GM04503 (cell line): ENCODE measurements around the gene SLF1.

Experiments used
- DNase-seq: peaks from one replicate; pipeline ENCODE4 v3.0.0-alpha.2; 2012; ENCODE audit warnings: low read depth

Gene SLF1

DNA sequence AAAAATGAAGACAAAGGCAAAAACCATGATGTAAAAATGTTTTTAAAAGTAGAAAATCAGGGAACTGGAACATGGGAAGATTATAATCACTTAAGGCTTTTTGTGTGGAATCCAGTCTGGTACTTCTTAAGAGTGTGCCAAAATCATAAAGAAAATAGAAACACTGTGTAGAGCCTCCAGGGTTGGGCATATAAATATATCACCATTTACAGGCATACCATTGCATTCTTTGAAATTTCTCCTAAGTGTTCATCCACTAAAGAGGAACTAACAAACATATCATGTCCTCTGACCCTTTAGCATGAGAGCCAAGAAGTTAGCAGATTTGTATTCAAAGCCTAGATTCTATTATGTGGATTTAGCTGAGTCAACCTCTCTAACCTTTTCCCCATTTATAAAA, 93.3 kb downstream of the SLF1 start:
- DNase-seq, result peak; percentile 14

DNA sequence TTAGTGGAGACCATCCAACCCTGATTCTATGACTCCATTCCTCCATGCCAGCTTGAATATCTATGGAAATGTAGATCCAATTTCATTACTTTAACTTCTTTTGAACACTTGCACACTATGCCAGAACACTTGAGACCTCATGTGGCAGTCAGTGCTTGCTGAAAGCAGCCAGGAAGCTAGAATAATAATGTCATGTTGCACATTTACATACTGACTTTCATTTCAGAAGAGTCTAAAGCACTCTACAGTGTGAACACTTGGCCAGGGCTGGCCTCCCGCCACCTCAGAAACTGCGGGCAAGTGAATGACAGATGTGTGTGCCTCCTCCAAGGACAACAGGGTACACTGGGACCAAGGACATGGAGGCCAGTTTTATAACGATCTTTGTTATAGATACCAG, 97.3 kb downstream of the SLF1 start:
- no peak for DNase-seq

GRCh38 chr5:94725142-94725541, 106.7 kb downstream of the SLF1 start:
- DNase-seq, result no peak

DNA sequence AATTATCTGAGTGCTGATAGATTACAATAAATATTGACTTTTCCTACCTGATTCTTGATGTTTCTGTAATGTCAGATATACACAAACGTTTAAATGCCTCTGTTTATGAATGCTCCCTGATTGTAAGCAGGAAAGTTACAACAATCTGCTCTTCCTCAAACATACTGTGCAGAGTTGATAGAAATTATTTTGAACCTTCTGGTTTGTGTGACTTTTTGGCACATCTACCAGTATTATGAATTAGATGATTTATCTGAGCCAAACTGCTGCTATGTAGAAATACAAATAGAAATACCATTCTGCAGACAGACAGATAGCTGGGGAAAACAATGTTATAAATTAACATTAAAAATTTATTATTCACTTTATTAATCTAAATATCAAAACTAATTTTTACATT, 113.0 kb downstream of the SLF1 start:
- DNase-seq, result no peak

DNA sequence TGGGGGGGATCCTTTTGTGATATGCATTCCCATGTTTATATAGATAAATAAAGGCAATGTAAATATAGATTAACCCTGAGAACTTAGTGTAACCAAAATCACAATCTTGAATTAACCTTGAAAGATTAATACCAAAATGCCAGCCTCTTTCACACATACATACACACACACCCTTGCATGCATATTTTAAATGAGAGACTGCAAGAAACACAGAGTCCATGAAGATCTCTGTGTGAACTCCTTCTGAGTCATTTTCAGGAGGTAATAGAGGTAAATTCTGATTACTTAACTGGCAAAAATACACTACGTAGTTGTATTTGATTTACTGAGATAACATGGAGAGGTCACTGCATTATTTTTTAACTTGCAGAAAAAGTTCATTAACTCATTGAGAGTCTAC, 118.0 kb downstream of the SLF1 start:
- DNase-seq, result no peak

GRCh38 chr5:94740286-94740685, 121.8 kb downstream of the SLF1 start:
- DNase-seq, result no peak

- no peak for DNase-seq
Observed at GRCh38 chr5:94742852-94743251, 124.4 kb downstream of the SLF1 start.

DNA sequence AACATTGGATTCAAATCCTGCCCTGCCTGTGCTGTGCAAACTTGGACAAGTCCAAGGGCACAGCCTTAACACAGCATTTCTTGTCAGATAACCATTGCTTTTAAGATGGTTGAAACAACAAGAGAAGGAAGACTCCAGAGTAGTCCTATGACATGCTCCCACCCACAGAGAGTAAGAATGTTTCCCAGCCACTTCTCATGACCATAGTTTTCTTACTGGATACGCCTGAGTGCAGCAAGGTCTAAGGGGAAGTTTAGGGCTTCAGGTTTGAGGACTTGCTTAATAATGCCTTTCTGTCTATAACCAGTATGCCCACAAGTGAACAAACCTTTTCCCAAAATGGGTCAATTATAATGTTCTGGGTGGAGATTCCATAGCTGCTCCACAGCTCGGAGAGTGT, 126.4 kb downstream of the SLF1 start:
- DNase-seq, result no peak

DNA sequence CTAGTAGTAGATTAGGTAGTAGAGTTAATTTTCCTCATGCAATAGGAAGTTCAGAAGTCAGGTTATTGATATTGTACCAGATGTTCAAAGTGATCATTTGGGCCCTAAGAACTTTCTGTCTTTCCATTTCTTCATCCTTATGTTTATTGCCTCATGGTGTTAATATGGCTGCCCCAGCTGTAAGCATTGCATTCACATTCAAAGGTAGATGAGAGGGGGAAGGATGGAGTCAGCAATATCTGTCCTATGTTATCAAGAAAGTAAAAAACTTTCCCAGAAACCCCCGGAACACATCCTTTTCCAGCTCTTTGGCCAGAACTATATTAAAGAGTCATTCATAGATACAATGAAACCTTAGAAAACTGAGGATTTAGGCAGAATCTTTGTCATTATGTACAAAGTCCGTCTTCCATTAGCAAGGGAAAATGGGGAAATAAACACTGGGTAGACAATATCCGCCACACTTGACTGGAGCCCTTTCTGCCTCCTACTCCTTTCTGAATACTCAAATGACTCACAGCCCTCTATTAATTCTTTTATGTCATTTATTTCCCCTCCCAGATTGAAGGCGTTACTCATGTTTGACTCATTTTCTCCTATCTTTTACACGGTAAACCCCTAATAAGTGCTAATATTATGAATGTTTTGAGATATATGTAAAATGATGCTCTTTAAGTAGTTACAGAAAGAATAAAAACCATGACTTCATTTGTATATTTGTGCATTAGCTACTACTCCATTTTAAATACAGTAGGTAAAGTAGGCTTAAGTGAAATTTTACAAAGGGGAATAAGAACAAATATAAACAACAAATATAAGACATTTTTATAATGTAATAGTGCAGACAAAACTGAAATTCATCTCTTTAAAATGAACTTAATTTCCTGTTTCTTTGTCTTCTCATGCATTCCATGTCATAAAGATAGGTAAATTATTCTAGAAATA, 127.6 kb downstream of the SLF1 start:
- no peak for DNase-seq

GRCh38 chr5:94746731-94747124, 128.3 kb downstream of the SLF1 start:
- DNase-seq, result no peak
